ENCODE measurements around the gene GPC2. TPM values are rescaled to one million over a fixed set of nuclear protein-coding genes. Genes with fewer than 3 reads are reported as not detected.

GPC2 gene
- total RNA-seq, 1 donor from 2014 or later: 3.9 TPM

DNA sequence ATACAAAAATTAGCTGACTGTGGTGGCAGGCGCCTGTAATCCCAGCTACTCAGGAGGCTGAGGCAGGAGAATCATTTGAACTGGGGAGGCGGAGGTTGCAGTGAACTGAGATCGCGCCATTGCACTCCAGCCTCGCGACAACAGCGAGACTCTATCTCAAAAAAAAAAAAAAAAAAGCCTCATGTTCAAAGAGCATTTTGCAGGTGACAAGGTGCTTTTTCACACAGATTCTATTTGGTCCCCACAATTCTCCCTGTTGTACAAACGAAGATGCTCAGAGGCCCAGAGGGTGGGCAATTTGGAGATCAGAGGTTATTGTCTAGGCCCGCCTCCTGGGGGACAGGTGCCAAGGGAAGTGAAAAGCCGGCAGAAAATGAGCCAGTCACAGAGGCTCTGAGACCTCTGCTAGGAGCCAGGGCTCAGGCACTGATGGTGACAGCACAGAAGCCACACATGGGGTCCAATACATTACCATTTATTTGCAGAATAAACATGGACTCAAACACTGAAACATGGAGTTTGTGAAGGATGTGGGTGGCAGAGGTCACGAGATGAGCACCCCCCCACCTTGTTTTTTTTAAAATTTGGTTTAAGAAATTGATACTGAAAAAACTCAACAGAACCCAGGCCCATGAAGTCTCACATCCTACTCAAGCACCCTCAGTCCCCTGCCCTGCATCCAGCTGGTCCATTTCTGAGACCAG, 7.9 kb downstream of the GPC2 start:
- DNase-seq: no peak

DNA sequence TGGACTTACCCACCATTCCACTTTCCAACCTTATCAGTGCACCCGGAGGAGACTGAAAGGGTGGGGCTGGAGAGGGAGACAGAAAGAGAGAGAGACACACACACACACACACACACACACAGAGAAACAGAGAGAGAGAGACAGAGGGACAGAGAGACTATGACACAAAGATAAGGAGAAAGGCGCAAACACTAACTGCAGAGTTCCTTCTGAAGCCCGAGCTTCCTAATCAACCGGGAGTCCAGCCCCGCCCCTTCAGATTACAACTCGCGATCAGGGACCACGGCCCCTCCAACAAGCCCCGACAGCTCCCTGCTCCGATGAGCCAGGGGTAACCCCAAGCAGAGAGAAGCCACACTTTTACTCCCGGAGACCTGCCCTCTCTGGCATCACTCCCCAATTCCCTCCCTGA, 9.3 kb downstream of the GPC2 start:
- peak; percentile 32 for DNase-seq

DNA sequence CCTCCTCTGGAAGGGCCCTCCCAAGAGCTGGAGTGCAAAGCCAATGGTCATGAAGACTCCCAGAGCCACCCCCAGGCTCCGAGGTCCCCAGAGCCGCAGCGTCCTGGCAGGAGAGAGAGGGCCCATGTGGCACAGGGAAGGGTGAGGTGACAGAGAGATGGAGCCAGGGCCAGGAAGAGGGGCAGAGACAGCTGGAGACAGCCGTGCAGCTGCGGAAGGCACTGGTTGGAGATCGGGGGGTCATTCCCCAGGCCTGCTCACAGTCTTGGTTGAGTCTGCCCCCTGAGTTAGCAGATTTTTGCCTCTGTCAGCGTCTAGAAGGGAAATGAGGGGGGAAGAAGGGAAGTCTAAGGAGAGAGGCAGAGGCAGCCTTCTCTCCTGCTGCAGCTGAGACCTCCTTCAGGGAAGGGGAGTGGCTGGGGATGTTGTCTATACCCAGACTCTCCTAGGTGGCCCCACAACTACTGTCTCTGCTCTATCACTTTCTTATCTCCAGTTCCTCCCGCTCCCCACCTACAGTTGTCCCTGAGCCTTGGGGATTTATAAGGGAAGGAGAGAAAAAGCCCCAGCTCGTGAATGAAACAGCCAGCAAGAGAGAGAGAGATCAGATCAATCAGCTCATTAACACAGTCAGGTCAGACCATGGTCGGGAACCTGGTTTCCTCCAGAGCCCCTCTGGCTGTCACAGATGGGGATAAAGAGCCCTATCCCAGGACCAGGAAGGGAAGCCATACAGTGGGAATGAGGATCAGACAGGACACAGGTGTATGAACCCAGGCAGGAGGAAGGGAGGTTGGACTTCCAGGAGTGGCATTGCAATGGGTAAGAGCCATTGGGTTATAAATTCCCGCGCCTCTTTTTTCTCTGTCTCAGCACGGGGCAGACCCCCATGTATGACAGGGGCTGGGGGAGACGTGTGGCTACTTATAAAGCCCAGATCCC, 9.9 kb downstream of the GPC2 start:
- no peak for DNase-seq

DNA sequence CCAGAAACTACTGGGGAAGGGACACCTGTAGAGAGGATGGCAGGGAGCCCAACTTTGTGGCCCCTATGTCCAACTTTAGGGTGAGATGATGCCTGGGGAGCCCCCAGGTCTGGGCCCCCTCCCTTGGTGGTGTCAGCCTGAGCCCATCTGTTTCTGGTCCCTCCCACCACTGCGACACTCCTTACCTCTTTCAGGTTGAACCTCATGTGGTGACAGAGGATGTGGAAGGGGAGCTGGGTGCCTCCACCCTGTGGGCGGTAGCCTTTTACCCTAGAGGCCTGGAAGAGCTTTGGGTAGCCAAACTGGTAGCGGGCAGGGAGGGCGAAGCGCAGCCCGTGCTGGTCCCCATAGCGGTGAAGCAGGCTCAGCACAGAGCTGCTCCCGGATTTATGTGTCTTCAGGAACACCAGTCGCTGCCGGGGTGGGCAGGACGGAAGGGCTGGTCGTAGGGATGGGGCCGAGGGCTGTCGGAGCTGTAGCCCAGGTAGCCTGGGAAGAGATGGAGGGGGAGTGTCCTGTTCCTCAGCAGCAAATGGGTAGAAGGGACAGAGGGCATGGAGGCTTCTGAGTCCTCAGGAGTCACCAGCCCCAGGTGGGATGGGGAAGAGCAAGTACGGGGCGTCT, 10.8 kb downstream of the GPC2 start:
- no peak for DNase-seq

DNA sequence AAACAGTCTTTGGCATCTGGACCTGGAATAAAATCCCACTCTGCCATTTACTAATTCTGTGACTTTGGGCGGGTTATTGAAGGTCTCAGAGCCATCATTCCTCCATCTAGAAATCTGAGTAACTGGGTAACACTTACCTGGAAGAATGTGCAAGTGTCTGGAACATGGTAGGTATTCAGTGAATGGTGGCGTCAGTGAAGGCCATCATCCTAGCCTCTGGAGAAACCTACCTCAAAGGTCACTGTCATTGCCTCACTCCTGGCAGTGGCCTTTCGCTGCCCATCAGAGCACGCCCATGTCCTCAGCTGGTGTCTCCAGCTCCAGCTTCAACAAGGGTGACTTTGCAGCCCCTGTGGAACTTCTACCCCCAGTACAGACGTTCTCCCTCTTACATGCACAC, 13.3 kb downstream of the GPC2 start:
- DNase-seq: no peak

DNA sequence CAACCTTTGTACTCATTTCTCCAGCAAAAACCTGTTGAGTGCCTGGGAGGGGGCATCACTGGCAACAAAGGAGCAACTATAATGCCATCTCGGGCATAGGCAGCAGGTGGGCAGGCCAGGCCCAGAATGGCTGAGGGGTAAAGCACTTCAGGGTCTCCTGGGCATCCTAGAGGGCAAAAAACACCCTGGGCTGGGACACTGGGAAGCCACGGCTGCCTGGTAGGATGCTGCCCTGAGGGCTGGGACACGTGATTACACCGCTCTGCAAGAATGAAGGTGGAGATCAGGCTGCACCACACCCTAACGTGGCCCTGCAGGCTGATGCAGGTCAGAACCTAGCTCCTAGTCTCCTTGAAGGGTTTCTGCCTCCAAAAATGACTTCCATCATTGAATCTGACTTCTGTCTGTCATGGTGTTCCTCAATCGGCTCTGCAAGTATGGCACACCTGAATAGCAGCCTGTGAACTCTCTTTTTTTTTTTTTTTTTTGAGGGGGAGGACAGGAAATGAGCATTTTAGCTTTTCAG, 14.1 kb downstream of the GPC2 start:
- no peak for DNase-seq

DNA sequence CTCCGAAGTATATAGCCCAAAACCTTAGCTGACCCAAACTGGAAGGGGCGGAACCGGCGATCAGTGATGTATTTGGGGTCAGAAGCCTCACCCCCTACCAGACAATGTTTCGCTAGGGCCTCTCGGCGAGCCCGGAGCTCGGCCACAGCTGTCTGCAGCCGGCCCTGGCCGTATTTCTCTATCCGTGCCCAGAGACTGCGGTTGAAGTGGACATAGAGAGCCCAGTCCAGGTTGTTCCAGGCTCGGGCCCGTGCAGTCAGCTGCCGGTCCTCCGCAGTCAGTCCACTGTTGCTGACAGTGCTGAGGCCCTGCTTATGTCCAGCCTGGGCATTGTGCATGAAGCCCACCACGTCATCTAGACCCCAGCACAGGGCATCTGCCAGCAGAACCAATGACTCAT, 17.1 kb downstream of the GPC2 start:
- DNase-seq: no peak

DNA sequence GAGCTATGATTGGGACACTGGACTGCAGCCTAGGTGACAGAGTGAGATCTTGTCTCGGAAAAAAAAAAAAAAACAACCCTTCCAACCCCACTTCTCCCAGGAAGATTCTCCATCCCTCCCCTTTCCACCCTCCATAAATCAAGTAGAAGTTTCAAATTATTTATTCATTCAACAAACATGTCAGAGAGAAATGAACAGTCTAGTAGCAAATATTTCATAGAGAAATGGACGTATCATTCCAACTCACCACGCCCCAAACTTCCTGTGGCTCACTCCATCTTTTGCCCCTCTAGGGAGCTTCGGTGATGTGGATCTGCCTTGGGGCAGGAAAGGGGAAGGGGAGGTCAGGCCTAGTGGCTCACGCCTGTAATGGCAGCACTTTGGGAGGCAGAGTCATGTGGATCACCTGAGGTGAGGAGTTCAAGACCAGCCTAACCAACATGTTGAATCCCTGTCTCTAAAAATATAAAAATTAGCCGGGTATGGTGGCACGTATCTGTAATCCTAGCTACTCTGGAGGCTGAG, 18.0 kb downstream of the GPC2 start:
- no peak for DNase-seq

DNA sequence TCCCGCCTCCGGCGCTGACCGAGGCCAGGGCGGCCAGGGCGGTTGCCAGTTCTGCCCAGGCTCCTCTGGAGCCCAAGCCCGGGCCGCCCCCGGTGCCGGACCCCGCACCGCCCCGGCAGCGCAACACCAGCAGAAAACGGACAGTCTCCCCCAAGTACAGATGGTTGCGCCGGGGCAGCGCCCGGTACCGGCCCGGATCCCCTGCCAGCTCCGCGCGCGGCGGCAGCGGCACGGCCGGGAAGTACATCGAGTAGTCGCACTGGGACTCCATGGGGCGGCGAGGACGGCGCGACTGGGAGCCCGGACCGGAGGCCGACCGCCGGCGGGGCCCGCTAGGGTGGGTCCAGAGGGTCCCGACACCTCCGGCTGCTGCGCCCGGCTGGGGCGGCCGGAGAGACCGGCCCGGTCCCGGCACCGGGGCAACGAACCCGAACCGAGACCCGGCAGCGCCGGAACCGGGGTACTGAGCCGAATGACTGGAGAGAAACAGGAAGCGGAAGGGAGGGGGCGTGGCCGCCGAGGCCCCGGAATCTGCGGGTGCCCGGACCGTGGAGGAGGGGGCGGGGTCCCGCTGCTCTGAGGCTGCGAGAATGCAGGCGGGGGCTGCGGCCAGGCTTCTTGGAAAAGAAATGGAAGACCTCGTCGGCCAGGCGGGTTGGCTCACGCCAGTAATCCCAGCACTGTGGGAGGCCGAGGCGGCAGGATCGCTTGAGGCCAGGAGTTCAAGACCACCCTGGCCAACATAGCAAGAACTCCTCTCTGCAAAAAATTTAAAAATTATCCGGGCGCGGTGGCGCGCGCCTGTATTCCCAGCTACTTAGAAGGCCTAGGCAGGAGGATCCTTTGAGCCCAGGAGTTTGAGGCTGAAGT, 18.7 kb downstream of the GPC2 start, which contains the start of gene TRAPPC14:
TRAPPC14 (minus strand) TSS at position 495 of the 870 bp plus-strand sequence; CDS start at position 271, 224 bp downstream.
- peak; percentile 54 for DNase-seq

DNA sequence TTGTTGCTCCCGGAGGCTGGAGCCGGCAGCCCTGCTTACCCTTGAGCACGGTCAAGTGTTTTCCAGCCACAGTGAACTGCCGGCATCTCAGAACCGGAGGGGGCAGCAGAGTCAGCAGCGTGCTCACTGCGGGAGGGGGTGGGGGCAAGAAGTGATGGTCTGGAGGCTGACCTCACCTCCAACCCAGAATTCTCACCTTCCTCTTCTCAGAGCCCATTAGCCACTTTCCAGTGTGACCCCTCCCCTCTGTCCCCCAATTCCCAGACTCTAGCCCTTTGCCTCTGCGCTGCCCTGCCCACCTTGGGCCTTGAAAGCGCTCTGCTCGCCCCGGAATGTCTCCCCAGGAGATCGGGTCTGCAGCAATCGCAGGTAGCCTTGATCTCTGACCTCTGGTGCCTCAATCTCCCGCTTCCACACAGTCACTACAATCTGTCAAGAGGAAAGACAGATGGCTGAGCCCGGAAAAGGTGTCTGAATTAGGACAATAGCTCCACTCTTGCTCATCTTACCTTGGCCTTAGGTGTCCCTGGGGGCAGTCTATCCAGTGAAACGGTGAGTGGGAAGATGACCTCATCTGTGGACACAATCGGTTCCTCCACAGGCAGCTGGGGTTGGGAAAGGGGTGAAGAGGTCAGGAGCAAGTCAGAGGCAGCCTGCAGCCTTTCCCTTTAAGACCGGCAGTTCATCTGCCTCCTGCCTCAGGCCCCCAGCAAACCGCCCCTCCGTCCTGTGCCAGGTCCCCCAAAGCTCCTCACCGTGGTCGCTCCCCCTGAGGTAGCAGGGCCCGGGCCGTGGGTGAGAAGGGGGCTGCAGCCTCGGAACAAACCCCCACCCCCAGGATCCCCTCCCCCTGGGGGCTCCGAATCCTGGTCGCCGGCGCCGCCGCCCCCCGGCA, 19.6 kb downstream of the GPC2 start:
- DNase-seq: no peak

DNA sequence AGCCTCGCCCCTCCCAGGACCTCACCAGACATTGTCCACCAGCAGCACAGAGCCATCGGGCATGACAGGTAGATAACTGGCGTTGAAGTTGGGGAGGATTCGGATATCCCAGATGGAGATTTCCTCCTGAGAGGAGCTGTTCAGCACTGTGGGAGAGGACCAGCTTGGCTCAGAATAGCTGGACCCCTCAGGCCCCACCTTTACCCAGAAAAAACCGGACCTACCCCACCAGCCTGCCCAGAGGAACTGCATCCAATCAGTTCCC, 20.2 kb downstream of the GPC2 start:
- DNase-seq: no peak

DNA sequence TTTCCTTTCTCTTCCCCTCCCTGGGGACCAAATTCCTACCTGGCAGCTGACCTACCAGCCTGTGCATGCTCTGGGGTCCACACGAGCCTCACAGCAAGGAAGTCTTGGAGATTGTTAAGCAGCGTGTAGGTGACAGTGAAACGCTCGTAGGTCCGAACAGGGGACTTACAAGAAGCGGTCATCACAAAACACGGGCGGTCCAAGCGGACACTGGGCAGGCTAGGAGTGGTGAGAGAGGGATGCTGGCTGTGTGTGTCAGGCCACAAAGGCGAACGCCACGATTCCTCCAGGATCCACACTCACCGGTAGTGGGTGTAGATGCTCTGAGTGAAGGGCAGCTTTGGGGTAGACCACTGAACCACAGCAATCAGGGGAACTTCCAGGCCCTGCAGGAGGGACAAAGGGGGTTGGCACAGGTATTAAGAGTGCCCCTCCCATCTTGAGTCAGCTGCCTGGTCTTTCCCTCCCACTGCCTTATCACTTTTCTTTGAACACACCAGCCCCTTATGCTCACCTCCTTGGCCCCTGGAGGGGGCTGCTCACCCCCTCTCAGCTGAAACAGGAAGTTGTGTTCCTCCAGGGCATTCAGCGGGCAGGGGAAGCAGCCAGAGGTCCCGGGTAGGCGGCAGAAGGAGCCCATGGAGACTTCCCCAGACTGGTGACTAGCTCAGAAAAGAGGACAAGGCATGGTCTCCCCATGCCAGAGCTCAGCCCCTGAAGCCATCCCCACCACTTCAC, 20.7 kb downstream of the GPC2 start:
- DNase-seq: no peak

DNA sequence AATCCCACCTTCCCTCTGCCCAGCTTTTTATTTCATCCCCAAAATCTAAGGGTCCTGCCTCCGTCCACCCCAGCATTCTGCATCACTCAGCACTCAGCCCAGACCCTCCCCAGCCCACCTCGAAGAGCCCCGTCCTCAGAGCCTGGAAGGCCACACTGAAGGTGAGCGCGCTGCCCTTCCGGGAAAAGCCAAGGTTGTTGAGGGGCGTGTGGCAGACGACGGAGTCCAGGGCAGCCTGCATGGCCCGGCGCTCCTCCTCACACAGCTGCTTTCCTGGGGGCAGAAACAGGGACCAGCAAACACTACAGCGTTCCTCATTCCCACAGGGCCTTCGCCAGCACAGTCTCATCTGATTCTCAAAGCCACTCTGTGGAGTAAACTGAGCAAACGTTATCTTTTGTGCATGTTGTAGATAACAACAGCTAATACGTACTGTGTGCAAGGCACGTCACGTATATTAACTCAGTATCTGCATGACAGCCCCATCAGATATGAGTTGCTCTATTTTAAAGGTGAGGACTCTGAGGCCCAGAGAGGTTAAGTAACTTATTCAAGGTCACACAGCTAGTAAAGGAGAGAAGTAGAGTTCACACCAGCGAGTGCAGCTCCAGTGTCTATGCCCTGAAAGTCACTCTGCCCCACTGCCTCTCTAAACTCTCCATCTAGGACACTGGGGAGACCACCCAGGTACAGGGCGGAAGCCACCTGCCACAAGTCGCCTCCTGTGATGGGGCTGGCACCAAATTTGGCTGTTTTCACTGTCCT, 21.4 kb downstream of the GPC2 start:
- DNase-seq: no peak

DNA sequence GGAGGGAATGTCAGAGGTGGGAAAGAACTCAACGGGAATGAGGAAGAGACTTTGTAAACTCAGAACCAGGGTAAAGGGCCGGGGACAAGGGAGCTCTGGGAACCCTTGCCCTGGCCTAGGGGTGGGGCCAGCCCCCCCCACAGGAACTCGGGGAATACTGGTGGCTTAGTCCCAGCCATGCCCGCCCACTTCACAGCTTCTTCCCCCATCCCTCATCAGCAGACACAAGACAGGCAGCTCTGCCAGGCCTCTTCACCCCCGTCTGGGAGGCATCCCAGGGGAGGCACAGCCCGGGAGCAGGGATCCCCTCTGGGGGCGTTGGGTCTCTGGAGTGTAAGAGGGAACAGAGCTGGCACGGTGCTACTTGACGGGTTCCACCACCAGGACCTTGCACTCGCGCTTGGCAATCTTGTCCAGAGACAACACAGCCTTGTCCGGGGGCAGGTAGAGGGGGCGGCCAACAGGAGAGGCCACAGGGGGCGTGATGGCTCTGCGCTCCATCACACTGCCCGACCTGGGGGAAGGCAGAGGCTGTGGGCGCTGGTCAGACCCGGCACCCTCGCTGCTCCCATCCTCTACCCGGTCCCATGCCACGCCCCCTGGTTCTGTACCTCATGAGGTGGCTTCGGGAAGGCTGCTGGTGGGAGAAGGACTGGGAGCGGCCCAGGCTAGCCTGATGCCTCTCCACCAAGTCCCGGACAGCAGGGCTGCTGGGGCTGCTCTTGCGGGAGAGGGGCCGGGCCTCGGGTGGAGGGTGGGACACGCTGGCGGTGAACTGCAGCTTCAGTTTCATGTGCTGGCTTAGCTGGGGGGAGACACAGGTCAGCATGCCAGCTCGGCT, 22.3 kb downstream of the GPC2 start:
- no peak for DNase-seq

DNA sequence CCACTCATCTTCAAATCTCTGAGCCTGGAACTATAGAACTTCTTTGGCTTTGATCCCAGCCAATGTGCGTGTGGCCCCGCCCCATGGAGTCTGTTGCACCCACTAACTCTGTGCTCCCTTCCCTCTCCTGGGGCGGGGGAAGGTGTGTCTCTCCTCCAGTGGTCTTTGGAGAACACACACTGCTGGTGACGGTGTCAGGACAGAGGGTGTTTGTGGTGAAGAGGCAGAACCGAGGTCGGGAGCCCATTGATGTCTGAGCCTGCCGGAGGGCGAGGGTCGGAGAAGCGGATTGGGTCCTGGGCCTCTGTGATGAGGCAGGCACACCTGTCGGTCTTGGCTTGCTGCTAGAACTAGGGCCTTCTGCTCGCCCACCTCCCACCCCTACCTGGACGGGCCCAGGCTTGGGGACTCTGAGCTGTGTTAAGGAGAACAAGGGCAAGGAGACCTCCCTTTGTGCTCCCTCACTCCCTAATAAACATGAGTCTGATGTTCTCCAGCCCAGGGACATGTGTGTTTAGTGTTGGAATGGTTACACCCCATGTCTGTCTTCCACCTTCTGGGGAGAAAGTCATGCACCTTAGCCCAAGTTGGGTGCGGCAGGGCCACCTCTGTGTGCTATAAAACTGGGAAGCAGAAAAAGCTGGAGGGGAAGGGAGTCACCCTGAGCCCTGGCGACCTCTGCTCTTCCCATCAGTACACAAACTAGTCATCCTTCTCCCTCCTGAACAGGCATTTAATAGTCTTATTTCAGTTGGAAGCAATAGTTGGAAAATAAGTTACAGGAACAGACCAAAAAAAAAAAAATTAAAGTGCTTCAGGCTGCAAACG, 23.3 kb downstream of the GPC2 start:
- no peak for DNase-seq

DNA sequence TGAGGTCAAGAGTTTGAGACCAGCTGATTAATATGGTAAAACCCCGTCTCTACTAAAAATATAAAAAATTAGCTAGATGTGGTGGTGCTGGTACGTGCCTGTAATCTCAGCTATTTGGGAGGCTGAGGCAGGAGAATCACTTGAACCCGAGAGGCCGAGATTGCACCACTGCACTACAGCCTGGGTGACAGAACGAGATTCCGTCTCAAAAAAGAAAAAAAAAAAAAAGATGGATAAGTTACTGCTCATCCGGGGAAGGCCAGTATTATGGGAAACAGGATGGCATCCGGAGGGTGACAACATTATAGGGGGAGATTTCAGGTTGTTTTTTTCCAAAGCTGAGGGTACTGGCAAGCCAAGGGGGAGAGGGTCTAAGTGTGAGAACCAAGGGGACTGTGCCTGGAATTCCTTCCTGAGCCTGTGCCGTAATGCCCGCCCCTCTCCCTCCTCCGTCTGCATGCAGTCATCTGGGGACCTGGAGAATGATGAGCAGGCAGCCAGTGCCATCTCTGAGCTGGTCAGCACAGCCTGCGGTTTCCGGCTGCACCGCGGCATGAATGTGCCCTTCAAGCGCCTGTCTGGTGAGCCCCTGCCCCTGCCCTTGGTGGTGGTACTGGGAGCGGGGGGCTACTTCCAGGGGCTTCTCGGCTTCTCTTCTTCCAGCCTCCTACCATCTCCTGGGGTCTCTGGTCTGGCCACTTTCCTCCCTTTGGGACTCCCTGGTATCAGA, 24.1 kb downstream of the GPC2 start:
- DNase-seq: no peak

DNA sequence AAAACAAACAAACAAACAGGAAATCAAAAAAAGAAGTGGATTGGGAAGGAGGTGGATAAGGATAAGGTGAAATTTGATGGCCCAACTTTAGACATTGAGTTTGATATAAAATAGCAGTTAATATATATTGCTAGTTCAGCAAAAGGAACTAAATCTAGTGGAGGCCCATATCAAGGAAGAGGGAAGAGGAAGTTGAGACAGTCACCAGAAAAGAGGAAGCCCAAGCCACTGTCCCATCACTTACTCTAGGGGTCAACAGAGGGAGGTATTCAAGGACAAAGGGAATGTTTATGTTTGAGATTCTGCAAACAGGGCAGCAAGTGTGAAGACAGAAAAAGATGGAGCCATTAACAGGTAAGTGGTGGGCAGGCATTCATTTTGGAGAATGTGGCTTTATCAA, 24.8 kb downstream of the GPC2 start:
- DNase-seq: no peak
